ENCODE data around the gene INO80B.
"Not testable (repeated sequence)": the region's sequence is repeated elsewhere in the genome, so short reads cannot be mapped to it uniquely, and the experiment has no call there.

INO80B gene

DNA sequence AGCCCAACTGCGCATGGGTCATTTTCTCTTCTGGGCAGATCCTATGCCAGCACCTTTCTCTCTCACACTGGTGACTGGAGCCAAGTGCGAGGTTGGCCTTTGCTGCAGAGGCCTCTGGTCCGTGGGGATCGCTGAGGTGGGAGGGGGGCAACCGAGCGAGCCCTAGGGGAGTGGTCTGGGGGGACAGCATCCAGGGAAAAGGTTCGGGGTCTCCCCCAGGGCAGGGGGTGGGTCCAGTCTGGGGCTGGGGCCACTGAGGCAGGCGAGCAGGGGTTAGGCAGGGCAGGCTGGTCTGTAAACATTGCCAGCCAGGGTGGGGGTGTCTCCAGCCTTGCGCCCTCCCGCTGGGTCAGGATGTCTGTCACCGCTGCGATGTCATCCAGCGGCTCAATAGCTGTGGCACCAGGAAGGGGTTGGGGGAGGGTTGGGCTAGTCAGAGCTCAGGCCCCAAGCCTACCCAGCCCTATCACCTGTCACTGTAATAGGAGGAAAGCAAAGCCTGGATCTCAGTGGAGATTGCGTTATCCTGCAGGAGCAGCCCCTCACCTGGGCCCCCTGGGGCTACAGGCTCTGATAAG is 28.6 kb upstream of the INO80B start:
- DNase-seq = no peak

DNA sequence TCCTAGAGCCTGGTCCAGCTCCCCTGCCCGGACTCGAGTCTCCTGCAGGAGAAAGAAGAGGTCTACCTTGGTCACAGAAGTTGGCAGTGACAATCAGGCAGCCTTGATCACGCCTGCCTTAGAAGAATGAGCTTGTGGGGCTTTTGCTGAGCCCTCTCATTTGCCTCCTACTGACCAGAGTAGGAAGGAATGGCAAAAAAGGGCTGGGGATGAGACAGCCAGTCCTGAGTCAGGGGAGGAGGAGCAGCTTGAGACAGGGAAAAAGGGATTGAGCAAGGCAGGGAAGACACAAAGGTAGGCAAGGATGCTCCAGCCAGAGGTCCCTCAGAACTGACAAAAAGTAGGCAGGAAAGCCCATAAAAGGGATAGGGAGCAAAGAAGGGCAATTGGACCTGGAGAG is 27.3 kb upstream of the INO80B start:
- no peak for DNase-seq

DNA sequence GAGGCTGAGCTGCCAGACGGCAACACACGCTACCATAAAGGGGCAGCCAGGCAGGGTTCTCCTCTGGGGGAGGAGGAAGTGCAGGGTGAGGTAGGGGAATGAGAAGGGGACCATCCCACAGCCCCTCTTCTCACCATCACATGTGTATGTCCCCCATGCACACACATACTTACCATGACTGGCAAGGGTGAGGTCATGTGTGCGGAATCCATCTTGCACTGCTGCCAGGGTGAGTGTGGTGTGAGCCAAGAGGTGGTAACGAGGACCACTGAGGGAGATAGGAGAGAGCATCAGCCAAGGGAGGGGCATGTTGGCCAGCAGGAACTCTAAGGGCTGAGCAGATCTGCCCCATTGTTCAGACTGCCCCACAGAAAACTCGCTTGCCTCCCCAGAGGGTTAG is 26.2 kb upstream of the INO80B start:
- DNase-seq = no peak

DNA sequence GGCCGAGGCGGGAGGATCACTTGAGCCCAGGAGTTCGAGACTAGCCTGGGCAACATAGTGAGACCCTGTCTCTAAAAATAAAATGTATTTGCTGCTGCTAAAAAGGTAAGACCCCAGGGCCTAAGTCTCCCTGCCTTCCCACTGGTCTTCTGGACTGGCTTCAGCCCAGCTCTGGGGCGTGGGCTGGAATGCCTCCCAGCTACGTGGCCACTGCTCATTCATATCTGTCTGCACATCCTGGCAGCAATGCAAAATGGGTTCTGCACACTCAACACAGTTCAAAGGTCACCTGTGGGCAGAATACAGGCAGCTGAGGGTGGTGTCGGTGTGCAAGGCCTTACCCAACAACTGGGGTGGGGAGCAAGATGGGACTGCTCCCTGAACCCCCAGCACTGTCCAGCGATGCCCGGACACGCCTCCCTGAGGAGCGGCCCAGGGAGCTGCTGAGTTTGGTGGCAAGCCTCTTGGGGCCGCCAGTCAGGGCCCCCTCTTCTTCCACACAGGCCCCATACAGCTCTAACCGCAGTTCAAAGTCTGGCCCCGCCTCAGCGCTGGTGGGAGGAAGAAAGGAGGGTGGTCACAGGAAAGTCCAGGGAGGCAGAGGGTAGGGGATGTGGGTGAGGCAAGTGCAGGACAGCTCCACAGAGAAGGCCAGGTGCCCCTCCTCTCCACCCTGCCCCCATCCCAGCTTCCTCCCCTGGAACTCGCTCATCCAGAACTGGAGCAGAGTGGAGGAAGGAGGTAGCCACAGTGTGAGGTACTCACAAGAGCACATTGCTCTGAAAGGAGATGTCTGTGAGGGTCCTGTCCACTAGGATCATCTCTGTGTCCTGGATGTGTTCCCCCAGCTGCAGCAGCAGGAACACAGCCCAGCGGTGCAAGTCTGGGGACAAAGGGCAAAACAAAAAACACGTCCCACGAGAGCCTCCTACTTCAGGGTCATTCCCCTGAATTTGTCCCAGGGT is 25.1 kb upstream of the INO80B start:
- no peak for DNase-seq

DNA sequence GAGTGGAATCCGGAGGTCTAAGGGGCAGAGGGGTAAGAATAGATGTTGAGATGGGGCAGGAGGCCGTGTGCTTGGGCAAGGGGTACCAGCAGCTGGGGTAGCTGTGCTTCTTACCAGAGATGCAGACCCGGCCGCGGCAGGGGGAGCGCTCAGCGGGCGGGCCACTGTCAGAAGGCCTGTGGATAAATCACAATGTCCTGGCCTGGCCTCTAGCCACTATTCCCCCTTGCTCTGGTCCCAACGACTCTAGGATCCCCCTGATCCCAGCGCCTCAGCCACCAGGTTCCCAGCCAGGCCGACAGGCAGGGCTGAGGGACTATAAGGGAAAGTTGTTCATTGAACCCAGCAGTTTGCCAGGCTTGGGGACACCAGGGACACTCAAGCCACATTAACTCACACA is 24.4 kb upstream of the INO80B start:
- no peak for DNase-seq

DNA sequence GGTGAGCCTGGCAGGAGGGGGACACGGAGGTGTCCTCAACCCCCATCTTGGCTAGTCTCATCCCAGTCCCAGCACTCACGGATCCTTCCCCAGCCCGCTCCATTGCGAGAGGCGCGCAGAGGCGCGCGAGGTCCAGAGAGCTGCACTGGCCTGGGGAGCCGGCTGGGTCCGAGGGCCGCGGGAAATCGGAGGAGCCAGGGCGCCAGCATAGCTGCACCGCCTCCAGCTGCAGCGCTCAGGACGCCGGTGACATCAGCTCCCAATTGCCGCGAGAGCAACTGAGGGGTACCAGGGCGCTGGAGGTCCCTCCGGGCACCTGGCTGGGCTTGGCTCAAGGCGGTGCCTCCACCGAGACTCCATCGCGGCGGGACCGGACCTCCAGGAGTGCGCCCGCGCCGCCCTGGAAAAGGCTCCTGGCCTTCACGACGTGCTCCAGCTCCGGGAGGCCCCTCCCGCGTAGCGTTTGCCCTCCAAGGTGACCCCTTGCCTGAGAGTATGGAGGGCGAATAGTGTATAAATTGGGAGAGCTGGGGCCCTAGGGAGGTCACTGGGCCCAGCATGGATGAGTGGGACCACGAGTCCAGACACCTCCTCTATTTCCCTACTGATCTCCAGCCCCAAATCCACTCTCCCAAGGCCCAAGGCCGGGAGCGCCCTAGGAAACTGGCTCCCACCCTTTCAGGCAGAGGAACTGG is 18.6 kb upstream of the INO80B start:
- DNase-seq = no peak

DNA sequence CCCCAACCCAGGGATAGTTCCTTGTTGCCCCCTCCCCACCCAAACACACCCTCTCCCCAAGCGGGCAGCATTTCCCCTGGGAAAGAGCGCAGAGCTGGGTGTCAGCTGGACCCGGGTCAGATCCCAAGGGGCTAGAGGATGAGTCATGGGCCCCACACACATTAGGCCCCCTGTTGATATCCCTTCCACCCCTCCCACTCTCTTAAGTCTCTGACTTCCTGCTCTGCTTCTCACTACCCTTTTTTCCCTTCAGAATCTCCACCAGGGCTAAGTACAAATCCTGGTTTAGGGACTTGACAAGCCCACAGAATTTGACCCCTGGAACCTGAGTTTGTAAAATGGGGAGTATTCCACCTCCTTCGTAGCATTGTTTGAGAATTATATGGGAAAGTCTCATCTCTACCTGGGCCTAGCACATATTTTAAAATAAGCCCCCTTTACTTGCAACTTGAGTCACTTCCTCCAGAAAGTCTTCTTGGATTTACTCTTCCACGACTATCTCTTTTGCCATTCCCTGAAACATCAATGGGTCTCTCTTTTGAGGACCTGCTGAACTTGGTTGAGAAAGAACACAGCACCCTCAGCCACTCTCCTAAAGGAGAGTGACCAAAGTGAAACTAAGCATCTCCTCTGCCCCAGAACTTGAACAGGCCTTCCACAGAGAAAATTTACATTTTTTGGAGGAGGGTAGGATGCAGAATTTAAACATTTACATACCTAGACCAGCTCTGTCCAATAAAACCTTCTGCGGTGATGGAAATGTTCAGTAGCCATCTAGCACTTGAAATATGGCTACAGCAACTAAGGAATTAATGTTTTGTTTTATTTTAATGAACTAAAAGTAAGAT is 17.8 kb upstream of the INO80B start:
- no peak for DNase-seq

DNA sequence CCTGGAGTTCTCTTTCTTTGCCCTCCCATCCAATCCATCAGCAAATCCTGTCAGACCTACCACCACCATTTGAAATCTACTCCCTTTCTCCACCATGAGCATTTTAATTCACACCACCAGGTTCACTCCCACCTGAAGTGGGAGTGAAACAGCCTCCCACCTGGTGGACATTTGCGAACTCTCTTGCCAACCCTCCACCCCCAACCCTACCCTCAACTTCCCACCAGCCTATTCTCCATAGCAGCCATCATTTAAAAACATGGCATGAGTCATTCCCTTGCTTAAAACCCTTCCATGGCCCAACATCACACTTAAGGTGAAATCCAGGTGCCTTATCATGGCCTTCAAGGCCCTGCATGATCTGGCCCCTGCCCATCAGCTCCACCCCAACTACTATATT is 16.6 kb upstream of the INO80B start:
- no peak for DNase-seq

DNA sequence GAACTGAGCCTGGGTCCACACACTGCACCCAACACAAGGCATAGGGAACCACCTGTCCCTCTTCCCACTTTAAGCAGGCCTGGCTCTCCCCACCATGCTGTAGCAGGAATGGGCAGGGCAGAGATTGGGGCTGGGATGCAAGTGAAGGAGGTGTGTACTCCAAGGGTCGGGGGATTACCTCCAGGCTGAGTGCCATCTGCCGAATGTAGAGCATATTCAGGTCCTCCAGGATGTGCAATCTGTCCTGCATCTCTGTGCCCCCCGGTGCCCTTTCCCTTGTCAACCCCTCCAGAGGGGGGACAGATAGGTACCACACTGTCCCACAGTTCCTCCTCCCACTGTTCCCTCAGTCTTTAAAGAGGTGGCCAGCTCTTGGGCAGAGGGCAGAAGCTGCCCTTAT is 15.5 kb upstream of the INO80B start:
- no peak for DNase-seq

DNA sequence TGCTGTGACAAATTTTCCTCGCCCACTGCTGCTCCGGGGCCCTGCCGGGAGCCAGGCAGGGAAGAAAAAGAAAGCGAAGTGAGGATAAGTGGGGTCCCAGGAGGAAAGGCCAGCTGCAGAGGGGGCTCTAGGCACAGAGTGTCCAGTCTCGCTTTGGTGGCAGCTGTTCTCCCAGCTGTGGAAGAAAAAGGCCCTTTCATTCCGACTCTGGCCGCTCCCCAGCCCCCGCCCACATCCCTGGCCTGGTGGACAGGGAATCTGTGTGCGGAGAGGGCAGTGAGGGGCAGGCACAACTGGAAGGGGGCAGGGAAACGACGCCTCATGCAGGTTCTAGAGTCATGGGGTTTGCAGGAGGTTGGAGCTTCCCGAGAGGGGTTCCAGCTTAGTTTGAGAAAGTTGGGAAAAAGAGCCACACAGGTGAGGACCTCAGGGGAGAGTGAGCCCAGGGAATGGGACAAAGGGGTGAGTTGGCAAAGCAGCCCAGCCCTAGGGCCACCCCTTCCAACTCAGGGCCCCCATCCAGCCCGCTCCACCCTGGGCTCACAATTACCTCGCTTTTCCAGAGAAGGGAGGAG is 15.0 kb upstream of the INO80B start:
- DNase-seq = no peak

DNA sequence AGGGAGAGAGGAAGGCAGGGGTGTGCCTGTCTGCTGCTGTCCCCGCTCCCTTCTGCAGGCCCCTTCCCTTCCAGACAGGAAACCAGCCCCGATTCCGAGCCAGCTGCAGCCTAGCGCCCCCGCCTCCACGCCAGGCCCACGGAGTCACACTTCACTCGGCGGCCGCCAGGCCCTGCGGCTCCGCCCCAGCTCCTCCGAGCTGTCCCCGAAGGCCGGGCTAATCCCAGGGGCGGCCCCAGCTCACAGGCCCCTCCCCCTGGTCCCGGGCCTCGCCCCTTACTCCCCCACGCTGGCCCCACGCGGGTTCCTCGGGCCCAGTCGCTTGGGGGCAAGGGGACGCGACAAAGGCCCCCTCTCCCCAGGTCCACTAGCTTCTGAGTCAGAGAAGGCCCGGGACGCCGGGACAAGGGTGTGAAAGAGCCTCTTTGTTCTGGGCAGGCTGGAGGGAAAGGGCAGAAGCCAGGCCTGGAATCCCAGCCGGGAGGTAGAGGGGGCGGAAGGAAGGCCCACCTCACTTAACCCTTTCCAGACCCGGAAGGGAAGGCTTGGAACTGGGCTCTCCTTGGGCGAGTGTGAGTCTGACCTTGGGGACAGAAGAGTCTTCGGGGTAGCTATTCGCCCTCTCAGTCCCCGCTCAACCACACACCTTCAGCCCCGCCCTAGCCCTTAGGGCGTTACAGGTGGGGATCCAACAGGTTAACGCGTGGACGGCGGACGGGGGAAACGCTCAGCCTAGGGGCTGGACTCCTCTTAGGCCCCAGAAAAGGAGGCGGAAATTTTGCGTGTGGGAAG is 14.3 kb upstream of the INO80B start:
- DNase-seq = peak; percentile 61

DNA sequence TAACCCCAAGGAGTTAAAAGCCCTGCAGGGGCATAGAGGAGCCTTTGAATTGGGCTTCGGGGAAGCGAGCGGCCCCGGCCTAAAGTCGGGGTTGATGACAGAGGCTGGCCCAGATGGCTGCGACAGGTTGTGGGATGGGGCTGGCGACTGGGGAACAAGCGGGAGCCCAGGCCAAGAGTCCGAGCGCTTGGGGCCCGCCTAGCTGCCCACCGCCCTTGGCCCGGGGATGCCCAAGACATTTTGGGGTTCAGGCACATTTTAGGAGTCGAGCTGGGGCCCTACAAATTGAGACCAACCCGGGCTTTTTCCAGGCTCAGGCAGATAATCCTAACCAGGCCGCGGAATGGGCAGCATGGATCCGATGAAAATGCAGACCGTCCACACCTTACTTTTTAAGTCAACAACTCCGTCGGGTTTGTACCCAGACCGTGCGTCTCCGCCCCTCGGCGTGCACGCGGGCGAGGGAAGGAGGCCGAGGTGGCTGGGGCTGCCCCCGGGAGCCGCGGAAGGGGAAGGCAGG is 13.7 kb upstream of the INO80B start:
- DNase-seq = no peak

DNA sequence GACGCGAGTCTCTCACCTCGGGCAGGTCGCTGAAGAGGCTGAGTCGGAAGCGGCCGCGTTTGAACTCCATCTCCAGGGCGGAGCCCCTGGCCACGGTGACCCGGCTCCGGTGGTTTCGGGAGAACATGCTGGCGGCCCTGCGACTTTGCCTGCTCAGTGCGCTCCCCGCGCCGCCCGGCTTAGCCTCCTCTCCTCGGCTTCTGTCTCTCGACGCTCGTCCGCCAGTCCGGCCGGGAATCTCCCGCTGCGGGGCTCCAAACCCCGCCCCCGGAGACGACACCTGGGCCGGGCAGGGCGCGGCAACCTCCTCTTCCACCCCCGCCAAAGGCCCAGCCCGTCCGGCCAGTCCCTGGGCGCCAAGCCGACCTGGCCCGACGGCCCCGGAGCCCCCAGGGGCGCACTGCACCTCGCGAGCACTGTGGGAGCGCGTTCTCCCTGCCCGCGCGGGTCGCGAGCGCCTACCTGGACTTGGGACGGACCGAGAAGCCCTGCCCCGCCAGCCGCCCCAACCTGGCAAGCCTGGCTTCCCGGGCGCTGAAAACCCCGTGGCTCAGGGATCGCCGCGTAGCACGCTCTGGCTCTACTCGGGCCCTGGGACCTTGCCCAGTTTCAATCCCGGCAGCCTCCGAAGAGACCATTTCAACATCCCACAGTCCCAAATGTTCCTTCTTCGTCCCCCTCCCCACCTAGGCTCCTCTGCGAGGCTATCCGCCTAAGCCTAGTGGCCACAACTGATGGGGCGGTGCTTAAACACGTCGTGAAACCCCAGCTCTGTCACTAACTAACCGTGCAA is 13.0 kb upstream of the INO80B start, which contains the start of gene RTKN:
Gene RTKN, minus strand, starts transcription at position 248 of the 793 bp plus-strand sequence. Its CDS starts 121 bp downstream, at position 127.
- DNase-seq = no peak

DNA sequence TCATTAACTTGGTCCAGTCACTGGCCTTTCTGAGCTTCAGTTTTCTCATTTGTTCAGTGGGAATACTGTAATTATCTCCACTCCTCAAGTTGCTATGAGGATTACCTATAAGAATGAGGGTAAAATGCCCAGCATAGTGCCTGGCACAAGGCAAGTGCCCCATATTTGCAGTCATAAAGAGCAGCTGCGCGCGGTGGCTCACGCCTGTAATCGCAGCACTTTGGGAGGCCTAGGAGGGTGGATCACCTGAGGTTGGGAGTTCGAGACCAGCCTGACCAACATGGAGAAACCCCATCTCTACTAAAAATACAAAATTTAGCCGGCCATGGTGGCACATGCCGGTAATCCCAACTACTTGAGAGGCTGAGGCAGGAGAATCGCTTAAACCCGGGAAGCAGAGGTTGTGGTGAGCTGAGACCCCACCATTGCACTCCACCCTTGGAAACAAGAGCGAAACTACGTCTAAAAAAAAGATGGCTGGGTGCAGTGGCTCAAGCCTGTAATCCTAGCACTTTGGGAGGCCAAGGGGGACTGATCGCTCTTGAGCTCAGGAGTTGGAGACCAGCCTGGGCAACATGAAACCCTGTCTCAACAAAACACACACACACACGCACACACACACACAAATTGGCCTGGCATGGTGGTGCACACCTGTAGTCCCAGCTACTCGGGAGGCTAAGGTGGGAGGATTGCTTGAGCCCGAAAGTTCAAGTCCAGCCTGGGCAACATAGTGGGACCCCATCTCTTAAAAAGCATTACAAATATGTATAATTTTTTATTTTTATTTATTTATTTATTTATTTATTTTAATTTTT is 12.2 kb upstream of the INO80B start:
- DNase-seq = not testable (repeated sequence)

DNA sequence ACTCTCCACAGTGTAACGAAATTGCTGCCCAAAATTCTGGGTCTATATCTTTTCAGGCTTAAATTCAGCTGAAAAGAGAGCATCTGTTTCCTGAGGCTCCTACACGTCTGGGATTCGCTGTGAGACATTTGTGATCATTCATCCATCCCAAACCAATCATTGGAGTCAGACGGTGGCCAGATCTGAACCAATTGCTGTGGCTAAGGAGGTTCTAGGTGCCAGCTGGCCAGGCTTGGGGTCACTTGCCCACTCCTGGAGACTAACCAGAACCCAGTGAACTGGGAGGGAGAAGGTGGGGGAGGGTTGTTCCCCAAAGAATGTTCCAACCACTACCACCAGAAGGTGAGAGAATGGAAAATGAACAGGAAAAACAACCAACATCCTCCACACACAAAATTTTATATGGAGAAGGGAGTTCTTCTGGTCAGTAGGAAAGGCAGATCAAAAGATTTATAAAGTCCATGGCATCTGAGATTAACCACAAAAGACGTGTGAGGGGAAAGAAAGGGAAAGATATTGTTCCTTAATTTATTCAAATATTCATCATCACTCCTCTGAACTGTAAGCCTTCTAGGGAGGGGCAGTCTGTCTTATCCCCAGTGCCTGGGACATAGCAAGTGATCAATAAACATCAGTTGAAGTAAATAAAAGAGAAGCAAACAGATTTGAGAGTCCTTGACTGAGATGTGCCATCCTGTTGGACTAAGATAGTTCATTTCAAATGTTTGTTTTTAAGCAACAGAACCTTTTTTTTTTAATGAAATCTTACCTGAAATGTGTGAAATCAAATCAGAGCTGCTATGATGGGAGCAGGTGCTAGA is 10.2 kb upstream of the INO80B start:
- DNase-seq = no peak

DNA sequence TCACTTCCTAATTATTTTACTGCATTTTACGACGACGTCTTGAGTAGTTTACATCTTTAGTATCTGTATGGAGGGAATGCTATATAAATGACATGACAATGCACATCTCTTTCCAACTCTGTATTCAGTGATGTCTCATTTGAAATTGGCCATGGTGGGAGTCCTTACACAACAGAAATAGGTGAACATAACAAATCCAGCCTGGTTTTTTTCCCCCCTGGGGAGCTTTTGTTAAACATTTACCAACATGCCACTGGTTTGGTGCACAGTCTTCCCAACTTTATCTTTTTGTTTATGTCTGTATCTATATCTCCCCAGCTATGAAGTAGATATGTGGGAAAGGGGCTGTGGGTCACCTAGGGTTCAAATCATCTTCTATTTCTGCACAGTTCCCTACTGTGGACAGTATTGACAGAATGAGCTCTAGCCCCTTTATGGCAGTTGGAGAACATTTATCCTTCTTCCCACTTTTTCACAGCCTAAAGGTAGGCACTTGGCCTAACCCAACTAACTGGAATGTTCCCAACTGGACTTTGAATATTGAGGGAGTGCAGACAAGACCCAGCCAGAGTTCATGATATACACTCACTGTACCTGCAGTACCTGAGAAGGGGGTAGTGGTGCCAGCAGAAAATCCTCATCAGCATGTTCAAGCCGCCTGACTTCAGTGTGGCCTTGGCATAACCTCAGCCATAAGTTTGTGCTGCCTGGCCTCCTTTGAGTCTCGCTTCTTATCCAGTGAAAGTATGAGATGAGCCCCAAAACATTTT is 7.5 kb upstream of the INO80B start:
- DNase-seq = no peak

DNA sequence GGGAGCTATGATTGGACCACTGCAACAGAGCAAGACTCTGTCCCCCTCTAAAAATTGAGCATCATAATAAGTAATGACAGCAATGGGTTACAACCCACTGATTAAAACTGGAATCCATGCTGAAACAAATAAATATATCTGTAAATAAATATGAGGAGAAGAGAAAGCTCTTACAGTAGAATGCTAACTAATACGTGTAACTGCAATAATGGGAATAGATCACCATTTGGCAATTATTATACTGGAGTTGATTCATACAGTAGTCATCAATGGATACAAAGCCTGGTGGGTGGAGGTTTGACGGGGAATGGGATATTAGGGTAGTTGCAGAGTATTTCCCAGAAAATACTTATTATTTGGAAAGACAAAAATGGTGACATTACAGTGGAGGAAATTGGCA is 6.1 kb upstream of the INO80B start:
- DNase-seq = no peak

Data from SHP77 treated with DMSO at 0.1 percent for 48 hours (cell line).